Measurements from ENCODE around the gene ATP5PO.
"Not testable (repeated sequence)": the region's sequence is repeated elsewhere in the genome, so short reads cannot be mapped to it uniquely, and the experiment has no call there.

The ATP5PO gene

DNA sequence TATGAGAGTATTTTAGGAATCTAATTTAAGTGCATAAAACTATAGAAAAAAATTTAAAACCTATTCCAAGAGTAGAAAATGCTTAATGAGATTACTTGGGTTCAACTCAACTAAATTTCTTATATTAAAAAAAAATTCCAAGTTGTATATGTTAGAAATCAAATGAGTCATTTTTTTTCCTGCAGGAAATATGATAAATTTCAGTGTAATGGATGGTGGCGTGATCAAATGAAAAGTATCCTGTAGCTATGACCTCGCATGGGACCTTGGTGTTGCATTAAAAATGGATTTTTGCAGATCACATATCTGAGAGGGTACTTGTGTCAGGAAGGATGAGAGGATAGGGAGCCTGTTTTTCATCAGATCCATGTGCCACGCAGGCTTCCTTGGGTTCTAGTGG, 17.9 kb downstream of the ATP5PO start:
- no peak for DNase-seq

DNA sequence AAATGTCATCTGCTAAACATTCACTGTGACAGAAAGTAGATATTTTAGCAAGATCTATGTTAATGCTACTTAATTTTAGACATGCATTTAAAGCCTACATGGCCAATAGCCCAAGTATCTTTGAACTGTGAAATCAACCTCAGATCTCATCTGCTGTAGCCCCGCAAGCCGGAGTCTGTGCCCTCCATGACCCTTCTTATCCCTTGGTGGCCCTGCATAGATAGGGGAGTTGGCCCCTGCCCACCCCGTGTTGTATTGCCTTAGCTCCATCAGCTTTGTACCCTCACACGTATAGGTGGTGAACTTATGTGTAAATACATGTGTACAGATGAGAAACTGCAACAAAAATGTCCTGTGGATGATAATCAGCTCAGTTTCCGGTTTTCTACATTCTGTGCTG, 18.5 kb downstream of the ATP5PO start:
- no peak for DNase-seq

DNA sequence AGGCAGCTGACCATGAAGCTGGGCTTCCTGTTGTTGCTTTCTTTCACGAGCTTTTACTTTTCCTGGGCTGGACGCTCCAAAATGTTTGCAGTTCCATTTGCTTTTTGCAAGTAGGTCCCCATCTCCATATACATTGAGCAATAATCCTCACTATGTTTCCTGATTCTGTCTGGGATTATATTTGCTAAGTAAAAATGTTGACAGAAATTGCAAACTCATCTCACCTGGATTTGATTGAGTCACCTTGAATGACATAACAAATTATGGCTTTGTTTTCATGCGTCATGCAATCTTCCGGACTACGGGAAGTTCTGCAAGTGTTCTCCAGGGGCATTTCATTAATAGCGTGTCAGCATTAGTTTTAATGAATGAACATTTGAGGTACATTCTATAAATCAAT, 18.9 kb downstream of the ATP5PO start:
- no peak for DNase-seq

DNA sequence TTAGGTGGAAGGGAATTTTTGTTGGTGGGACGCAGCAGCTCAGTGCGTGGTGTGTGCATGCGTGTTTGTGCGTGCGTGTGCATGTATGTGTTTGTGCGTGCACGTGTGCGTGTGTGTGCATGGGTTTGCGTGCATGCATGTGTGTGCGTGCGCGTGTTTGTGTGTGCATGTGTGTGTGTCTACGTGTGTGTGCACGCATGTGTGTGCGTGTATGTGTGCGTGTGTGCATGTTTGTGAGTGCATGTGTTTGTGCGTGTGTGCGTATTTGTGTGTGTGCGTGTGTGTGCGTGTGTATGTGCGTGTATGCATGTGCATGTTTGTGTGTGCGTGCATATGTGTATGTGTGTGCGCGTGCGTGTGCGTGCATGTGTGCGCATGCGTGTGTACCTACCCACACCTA, 20.2 kb downstream of the ATP5PO start:
- no peak for DNase-seq

DNA sequence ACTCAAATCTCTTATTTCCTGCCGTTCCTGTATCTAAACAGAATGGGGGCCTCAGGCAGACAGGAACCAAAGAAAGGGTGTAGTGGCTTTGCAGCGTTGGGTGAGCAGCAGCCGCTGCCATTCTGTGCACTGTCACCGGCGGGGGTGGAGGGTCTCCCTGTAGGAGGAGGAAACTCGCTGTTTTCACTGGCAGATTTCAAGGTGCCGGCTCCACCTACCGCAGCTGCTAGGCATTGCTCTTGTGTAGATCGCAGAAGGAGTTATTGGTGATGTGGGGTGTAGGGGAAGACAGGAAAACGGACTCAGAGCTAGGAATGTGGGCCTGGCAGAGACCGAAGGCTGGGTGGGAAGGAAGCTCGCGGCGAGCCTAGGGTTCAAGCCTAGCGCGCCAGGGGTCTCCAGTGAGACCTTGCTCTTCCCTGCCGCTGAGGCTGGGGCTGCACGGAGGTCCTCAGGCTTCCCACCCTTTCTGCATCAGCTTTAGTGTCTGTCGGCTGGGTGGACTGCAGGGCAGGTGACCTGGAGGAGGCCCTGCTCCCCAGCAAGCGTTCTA, 20.8 kb downstream of the ATP5PO start:
- peak; percentile 89 to 95 for DNase-seq

DNA sequence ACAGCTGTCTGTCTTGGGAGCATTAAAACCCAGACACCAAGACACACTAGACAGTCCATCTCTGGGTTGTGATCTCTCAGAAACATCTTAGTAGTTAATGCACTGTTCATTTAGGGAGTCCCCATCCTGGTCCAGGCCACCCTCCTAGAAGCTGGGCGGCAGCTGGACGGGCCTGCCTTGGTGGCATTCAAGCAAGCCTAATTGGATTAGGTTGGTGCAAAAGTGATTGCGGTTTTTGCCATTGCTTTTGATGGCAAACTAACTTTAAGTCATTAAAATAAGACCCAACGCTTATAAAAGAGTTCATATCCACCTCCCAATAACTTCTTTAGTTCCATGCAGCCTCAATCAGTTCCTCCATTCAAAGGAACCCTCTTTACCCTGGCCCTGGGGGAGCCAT, 21.7 kb downstream of the ATP5PO start:
- peak; percentile 35 to 49 for DNase-seq

DNA sequence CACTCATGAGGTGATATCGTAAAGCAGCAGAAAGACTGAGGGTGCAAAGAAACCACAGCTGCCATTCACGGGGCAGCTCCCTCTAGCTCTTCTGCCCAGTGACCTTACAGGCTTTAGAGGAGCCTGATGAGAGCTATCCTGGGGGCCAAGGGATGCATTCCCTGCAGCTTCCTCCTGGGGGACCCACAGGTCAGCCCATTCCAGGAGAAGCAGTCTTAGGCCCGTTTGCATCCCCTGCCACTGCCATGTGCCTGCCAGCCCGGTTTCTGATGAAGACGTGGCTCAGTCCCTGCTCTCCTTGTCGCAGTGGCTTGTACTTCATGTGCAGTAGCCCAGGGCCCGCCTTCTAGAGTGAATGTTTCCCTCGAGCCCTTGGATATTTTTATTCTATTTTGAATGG, 22.8 kb downstream of the ATP5PO start:
- peak in 1 of 2 experiments; percentile 48 for DNase-seq

DNA sequence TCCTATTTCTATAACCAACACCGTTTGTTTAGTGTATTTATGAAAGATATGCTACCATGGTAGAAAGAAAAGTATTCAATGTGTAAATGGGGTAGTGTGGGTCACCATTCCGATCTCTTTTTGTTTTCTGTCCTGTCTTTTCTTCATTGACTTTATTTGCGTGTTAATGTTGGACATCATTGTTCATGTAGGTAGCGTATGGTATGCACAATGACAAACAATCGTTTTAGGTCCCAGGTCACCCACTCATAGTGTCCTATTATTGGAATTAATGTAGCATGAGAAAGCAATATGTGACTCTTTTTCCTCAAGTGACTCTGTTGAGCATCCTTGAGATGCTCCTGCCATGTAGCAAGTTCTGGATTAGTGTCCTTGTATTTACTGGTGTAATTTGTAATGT, 25.4 kb downstream of the ATP5PO start:
- DNase-seq = no peak

DNA sequence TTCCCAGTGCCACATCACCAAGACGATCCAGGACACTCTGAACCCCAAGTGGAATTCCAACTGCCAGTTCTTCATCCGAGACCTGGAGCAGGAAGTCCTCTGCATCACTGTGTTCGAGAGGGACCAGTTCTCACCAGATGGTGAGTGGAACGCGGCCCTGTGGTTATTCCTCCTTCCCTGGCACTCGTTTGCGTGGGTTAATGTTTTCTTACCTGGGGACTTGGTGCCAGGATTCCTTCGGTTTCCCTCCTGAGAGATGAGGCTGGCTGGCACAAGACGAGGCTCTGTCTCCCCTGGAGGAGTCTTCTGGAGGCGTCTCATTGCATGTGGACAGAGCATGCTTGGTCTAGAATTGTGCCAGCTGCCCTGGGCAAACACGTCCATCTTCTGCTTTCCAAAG, 29.3 kb downstream of the ATP5PO start:
- no peak for DNase-seq

DNA sequence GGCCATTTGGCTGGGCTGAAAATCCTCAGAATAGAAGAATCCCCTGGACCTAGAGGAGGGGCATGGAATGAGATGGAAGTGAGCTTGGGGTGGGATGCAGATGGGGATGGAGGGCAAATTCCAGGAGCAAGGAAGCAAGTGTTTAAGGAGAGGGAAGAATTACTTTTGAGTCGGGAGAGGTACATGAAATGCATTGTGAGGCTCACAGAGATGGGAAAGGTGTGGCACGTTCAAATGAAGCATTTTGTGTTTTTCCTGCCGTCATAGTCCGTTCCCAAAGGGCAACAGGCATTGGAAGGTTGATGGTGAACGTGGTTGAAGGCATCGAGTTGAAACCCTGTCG, 30.5 kb downstream of the ATP5PO start:
- DNase-seq = no peak

DNA sequence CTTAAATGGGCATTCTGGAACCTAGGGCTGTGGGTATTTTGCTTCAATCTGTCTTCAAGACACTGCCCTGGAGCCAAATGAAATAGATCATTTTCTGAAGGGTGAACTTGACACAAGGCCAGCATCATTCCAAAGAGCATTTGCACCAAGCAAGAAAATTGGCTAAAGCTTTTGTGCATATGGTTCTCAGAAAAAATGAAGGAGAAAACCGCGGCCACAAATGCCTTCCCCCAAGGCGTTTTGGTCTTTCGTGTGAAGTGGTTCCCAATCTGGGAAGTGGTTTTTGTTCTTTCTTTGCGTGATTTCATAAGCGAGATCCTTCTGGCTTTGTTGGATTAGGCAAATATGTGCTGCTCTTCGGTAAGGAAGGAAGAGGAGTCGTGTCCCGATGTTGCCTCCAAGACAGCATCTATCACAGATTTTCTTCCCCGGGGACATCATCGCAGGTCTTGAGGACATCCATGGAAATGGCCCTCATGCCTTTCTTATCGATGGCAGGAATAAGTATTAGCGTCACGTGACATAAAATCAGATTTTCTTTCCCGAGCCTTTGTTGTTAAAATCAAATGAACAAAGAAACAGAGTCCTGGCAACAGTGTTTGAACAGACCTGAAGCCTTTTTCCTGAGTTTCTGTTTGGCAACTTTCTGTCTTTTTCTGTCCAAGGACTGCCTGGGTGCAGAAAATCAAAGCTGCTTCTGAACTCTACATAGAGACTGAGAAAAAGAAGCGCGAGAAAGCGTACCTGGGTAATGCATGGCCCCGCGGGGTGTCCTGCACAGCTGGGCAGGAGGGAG, 31.0 kb downstream of the ATP5PO start:
- DNase-seq = no peak

DNA sequence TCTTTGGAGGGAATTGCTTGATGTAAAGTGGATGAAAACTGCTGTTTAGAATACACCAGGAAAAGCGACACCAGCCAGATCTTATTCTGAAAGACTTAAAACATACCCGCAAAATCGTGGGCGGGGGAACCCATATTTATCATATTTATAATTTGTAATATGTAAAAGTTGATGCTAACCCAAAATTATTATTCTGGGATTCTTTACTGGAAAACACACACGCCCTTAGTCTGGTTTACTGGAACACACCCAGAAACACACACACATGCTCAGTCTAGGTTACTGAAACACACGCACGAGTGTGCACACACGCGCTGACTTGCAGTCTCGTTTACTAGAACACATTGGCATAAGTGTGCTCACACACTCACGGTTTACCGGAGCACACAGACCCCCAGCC, 32.5 kb downstream of the ATP5PO start:
- no peak for DNase-seq

DNA sequence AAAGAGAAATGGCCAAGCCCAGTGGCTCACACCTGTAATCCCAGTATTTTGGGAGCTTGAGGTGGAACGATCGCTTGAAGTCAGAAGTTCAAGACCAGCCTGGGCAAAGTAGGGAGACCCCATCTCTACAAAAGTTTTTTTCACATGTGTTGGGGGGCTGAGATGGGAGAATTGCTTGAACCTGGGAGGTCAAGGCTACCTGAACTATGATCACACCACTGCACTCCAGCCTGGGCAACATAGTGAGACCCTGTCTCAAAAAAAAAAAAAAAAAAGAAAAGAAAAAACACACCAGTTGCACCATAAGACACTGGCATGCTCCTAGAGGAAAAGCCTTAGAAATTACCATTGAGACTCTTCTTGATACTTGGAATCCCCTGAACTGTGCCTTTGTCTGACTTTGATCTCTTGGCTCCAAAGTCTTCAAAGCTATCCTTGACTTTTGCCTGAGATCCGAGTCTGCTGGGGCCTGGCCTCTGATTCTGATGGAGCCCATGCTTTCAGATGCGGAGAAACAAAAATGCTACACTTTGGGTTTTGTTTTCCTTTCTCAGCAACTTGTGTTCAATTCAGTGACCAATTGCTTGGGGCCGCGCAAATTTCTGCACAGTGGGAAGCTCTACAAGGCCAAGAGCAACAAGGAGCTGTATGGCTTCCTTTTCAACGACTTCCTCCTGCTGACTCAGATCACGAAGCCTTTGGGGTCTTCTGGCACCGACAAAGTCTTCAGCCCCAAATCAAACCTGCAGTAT, 33.7 kb downstream of the ATP5PO start:
- no peak for DNase-seq

DNA sequence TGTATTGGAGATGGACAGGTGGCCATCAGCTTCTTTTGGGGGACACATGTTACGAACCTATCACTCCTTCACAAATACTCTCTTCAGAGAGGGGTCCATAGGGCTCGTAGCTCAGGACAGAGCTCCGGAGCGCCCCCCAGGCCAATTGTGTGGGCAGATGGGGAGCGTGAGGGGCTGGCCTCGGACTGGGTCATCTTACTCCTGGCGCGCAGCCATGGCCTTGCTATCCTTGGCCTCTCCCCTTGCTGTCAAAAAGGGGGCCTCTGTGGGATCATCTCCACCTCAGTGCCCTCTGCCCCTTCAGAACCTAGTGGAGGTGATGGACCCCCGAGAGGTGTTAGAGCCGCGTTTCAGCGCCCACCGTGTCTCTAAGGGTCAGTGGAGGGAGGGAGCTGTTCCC, 35.0 kb downstream of the ATP5PO start:
- DNase-seq = no peak

DNA sequence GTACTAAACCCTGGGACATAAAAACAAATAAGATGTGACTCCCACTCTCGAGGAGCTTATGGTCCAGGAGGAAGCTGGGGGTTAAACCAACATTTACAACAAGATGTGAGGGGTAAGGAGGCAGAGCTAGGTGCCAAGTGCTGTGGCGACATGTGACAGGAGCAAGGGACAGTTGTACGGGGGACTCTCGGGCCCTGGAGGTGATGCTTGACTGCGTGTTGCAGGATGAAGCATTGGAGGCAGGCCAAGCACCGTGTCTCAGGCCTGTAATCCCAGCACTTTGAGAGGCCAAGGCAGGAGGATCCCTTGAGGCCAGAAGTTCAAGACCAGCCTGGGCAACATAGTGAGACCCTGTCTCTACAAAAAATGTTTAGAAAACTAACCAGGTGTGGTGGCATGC, 36.8 kb downstream of the ATP5PO start:
- no peak for DNase-seq

DNA sequence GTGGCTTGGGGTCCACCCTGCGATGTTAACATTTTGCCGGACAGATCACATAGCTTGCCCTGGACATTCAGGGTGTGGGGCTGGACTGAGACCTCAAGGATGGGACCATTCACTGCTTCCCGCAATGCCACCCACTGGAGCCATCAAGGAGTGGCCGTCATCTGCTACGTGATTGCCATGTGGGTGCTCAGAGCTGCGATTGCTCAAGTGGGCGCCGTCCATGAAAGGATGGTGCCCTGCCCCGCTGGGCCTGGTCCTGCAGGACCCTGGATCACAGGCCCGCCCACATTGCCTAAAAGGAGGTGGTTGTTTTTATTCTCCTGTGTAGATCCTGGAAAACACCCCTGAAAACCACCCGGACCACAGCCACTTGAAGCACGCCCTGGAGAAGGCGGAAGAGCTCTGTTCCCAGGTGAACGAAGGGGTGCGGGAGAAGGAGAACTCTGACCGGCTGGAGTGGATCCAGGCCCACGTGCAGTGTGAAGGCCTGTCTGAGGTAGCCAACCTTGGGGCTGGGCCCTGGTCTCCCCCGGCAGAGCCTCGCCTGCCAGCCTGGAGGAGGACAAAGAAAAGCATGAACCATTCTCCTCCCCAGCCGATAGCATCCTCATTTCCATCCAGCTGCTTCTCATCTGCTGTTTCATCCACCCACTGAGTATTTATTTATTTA, 40.4 kb downstream of the ATP5PO start:
- DNase-seq = no peak

DNA sequence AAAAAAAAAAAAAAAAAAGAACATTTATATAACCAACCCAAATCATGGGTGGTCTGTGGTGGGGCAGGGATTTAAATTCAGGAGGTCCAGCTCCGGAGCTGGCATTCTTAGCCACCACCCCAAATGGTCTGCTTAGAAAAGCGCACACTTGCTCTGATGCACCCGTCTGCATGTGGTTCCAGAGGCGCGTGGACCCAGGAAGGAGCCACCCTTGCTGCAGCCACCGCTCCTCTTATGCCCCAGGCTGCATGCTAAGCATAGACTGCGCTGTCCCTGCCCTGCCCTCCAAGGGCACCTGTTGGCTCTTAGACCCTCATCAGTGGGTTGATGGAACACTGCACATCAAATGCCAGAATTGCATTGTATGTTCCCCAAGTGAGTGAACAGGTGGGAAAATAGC, 41.4 kb downstream of the ATP5PO start:
- DNase-seq = no peak

DNA sequence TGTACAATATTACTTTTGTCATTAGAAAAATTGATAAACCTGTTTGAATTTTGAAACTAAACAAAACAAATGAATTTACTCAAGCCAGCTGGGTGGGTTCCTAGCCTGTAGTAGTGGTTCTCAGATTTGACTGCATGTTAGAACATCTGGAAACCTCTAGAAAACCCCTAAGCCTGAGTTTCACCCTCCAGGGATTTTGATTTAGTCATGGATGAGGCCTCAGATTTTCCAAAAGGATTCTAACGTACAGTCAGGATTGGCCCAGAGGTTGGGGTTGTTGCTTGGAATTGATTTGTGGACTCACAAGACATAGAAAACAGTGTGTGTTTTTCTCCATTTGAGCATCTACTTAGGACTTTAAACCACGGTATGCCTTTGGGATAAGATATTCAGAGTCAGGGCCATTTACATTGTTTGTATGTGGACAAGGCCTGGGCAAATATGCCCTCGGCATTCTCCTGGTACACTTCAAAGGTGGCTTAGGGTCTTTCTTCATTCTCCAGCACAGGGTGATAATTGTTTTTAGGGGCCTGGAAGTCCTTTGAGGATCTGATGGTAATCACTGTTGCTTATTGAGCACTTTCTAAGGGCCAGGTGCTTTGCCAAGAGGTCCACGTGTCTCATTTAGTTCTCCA, 42.6 kb downstream of the ATP5PO start:
- DNase-seq = no peak

DNA sequence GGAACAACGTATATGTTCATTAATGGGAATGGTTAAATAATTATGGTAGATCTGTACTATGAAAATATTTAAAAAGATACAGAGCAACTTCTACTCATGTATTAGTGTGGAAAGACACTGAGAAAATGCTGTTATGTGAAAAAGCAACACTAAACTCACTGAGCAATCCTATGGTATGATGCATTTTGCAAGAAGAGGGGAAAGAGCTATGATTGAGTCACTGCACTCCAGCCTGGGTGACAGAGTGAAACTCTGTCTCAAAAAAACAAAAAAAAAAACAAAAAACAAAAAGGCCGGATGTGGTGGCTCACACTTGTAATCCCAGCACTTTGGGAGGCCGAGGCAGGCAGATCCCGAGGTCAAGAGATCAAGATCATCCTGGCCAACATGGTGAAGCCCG, 44.4 kb downstream of the ATP5PO start:
- no peak for DNase-seq

DNA sequence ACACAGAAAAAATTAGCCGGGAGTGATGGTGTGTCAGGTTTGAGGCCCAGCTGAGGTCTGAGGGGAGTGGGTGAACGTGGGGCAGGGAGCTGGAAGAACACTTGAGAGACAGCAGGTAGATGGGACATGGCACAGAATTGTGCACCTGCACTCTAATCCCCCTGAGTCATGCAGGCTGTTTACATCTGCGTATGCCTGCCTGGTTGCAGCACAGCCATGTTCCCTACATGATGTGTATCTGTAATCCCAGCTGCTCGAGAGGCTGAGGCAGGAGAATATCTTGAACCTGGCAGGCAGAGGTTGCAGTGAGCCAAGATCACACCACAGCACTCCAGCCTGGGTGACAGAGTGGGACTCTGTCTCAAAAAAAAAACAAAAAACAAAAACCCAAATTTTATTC, 44.8 kb downstream of the ATP5PO start:
- no peak for DNase-seq

DNA sequence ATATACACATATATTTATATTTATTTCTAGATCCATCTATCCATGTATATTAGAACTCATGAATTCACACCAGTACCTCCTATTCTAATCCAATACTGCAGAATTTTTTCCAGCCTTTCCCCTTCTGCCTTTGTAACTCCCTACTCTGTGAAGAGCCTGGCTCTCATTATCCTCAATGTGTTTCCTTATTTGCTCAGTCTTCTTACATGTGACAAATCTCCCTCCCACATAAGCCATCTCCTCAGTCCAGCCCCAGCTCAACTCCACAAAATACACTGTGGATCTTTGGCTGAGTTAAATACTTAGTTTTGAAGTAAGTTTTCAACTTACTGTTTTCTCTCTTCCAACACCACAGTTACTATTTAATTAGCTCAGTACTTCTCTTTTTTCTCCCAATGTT, 45.7 kb downstream of the ATP5PO start:
- no peak for DNase-seq

DNA sequence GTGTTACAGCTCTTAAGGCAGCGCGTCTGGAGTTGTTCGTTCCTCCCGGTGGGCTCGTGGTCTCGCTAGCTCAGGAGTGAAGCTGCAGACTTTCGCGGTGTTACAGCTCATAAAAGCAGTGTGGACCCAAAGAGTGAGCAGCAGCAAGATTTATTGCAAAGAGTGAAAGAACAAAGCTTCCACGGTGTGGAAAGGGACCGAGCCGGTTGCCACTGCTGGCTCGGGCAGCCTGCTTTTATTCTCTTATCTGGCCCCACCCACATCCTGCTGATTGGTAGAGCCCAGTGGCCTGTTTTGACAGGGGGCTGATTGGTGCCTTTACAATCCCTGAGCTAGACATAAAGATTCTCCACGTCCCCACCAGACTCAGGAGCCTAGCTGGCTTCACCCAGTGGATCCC, 47.7 kb downstream of the ATP5PO start:
- not testable (repeated sequence) for DNase-seq

DNA sequence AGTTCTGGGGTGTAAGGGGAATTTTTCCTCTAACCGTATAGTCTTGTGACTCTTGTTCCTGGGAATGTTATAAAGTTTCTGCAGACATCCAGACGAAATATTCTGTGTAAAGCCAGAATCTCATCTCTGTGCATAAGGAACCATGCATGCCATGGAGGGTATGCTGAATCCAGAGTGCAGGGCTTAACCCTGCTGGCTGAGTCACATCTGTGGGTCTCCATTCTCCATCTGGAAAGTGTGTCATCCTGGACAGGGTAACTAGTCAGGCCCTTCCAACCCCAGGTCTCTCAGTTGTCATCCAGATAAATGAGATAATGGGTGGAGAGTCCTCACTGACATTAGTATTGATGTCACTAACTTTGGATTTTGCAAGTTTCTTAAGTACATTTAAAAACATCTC, 48.8 kb downstream of the ATP5PO start:
- DNase-seq = no peak
